ENCODE data around the gene ITGB2. TPM values are rescaled to one million over a fixed set of nuclear protein-coding genes. Genes with fewer than 3 reads are reported as not detected.

Gene ITGB2
- total RNA-seq, 6 experiments from 2014 or later: 0.19 to 0.45 (median 0.33) TPM; not detected in 3

- Mint-ChIP-seq H3K4me3 (no peak overlapping the region), H3K4me1 (ENCODE audit: low read depth) (no peaks in the 10 kb centered on the region), H3K9me3 (no peaks in the 10 kb centered on the region; the same call in 1 of the 2 replicates), H3K27ac (no peak overlapping the region), H3K27me3 (ENCODE audit: insufficient read depth) (peaks cover 26% of the 10 kb centered on the region), H3K36me3 (ENCODE audit: low read depth) (no peaks in the 10 kb centered on the region)
- no peak for DNase-seq
- TF ChIP-seq CTCF (IDR thresholded peaks at IDR 0.05): no peak
Observed at GRCh38 chr21:44897326-44898010, 23.2 kb downstream of the ITGB2 start.

GRCh38 chr21:44896561-44897286 lies 24.0 kb downstream of the ITGB2 start:
- Mint-ChIP-seq H3K9me3 (no peaks in the 10 kb centered on the region; the same call in 1 of the 2 replicates), H3K4me1 (ENCODE audit: low read depth) (no peaks in the 10 kb centered on the region), H3K4me3 (no peak overlapping the region), H3K27ac (no peak overlapping the region), H3K27me3 (ENCODE audit: insufficient read depth) (peaks cover 30% of the 10 kb centered on the region), H3K36me3 (ENCODE audit: low read depth) (no peaks in the 10 kb centered on the region)
- DNase-seq: no peak
- TF ChIP-seq CTCF (IDR thresholded peaks at IDR 0.05): no peak

- Mint-ChIP-seq H3K4me3 (no peak overlapping the region), H3K9me3 (no peaks in the 10 kb centered on the region), H3K27me3 (ENCODE audit: insufficient read depth) (peaks cover 30% of the 10 kb centered on the region), H3K4me1 (ENCODE audit: low read depth) (no peaks in the 10 kb centered on the region), H3K27ac (no peak overlapping the region), H3K36me3 (ENCODE audit: low read depth) (no peaks in the 10 kb centered on the region)
- no peak for TF ChIP-seq CTCF (IDR thresholded peaks at IDR 0.05)
- DNase-seq: no peak
Observed at GRCh38 chr21:44895859-44896258, 24.8 kb downstream of the ITGB2 start.

- no peak for TF ChIP-seq CTCF (IDR thresholded peaks at IDR 0.05)
- no peak overlapping the region for H3K27ac Mint-ChIP-seq
- no peaks in the 10 kb centered on the region for H3K9me3 Mint-ChIP-seq
- H3K36me3 Mint-ChIP-seq (ENCODE audit: low read depth): no peaks in the 10 kb centered on the region
- DNase-seq: no peak
- H3K4me1 Mint-ChIP-seq (ENCODE audit: low read depth): no peaks in the 10 kb centered on the region
- H3K4me3 Mint-ChIP-seq: no peak overlapping the region
- H3K27me3 Mint-ChIP-seq (ENCODE audit: insufficient read depth): peaks cover 34% of the 10 kb centered on the region
Observed at GRCh38 chr21:44894687-44895302, 25.9 kb downstream of the ITGB2 start.

- Mint-ChIP-seq H3K27me3 (ENCODE audit: insufficient read depth) (peaks cover 30% of the 10 kb centered on the region), H3K36me3 (ENCODE audit: low read depth) (no peaks in the 10 kb centered on the region), H3K9me3 (no peaks in the 10 kb centered on the region), H3K4me3 (no peak overlapping the region), H3K27ac (no peak overlapping the region), H3K4me1 (ENCODE audit: low read depth) (no peaks in the 10 kb centered on the region)
- no peak for DNase-seq
- no peak for TF ChIP-seq CTCF (IDR thresholded peaks at IDR 0.05)
Observed at GRCh38 chr21:44893948-44894656, 26.6 kb downstream of the ITGB2 start.
